SH-SY5Y (cell line): ENCODE results near the gene FAM81A.

ENCODE experiments used
- GATA2 ChIP-seq: IDR thresholded peaks from 2 replicates; pipeline ENCODE4 v1.6.1; 2011; ENCODE audit warnings: mild to moderate bottlenecking, low read depth, low read length
- GATA3 ChIP-seq: IDR thresholded peaks from 2 replicates; pipeline ENCODE4 v1.6.1; 2011; ENCODE audit warnings: low read depth, mild to moderate bottlenecking, low read length, moderate library complexity

GRCh38 chr15:59540654-59541053, 102.7 kb downstream of the FAM81A start:
- TF ChIP-seq GATA2 (no peak), GATA3 (no peak)
